TTC549 (cell line): Measurements from ENCODE around the gene KRT7.

Source experiments
- FAIRE-seq: peaks from 2 replicates; lab custom pipeline; 2012; peaks lifted over from hg19 to GRCh38; lab: Jason Lieb, UNC

Gene KRT7

DNA sequence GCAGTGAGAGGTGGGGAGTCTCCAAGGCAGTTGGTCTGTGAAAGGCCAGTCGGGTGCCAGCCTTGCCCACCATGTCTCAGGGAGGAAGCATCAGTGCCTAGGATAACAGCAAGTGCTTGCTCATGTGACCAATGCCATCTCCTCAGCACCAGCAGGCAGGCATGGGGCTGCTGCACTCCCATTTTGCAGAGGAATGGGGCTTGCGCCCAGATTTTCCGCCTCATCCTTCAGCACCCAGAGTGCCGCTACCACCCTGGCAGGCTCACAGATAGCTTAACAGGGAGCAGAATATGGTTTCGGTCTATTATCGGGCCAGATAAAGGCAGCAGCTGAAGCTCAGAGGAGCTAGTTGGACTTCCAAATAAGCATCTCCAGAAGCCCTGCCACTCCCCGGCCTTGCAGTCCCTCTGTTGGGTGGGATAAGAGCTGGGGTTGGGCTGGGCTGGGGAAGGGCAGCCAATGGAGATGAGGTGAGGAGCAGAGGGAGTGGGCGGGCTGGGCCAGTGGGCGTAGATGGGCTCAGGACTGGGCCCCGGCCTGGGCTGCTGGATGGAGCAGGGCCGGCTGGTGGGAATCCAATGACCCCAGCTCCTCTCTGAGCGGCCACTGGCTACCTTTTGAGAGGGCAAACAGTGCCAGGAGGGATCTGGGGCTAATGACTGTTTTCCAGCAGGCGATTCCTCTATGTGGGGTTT is 32.8 kb upstream of the KRT7 start:
- no peak for FAIRE-seq

GRCh38 chr12:52200781-52201450 is 32.1 kb upstream of the KRT7 start:
- FAIRE-seq: no peak

DNA sequence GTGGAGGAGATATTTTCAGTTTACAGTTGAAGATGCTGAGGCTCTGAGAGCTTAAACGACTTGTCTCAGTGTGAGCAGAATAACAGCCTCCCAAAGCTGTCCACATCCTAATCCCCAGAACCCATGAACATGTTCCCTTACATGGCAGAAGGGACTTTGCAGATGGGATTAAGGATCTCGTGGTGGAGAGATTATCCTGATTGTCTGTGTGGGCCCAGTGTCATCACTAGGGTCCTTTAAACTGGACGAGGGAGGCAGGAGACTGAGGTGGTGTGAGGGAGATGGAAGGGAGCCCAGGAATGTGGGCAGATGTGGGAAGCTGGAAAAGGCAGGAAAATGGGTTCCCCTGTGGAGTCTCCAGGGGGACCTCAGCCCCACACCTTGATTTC is 31.6 kb upstream of the KRT7 start:
- FAIRE-seq: no peak

GRCh38 chr12:52202361-52203078 is 30.5 kb upstream of the KRT7 start:
- no peak for FAIRE-seq

DNA sequence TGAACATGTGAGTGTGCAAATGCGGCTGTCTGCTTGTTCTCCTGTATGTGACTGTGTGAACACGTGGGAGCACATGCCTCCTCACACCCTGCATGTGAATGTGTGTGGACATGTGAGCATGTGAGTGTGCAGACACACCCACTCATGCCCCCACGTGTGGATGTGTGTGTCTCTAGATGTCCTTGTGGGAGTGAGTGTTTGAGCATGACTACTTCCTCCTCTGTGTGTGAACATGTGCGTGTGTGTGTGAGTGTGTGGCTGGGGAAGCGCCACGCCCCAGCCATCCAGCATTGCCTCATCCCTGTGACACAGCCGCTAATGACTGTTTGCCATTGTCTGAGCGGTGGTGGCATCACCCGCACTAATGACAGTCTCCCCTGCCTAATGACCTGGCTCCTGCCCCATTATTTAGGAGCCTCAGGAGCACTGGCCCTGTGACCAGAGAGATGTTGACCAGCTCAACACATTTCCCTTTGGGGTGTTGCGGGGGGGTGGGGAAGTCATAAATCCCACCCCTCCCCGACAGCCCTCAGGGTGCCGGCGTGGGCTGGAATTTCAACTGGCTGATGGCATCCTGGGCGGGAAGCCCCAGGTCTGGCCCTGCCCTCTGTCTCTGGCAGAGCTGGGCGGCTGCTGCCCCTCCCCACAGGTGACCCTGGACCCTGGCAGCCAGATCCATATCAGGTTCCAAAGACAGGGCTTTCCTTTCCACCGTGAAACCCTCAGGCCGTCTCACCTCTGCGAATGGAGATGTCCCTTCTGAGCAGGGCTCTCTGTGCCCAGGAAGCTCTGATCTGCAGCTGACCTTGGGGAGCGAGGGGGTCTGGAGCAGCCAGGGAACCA is 29.7 kb upstream of the KRT7 start:
- no peak for FAIRE-seq

GRCh38 chr12:52204095-52204930 is 28.7 kb upstream of the KRT7 start:
- no peak for FAIRE-seq

DNA sequence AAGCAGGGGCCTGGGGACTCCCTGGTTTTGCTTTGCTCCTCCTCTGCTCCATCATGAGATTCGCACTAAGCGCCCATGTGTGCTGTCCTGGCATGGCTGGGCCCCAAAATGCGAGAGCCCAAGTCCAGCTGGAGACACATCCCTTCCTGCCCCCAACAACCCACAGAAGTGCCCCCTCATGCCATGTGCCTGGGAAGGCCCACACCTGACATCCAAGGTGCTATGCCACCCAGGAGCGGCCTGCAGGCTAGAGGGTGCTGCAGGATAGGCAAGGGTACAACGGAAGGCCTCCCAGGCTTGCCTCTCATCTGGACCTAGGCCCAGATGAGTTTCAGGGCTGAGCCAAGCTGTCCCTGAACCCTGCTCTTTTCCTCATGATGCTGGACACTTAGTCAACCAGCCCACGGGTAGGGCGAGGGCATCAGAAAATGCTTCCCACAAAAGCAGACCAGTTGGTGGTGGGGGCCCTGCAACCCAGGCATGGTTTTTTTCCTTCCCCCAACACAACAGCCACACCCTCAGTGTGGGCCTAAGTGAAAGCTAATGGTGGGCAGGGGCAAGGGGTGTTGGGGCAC is 28.0 kb upstream of the KRT7 start:
- no peak for FAIRE-seq

DNA sequence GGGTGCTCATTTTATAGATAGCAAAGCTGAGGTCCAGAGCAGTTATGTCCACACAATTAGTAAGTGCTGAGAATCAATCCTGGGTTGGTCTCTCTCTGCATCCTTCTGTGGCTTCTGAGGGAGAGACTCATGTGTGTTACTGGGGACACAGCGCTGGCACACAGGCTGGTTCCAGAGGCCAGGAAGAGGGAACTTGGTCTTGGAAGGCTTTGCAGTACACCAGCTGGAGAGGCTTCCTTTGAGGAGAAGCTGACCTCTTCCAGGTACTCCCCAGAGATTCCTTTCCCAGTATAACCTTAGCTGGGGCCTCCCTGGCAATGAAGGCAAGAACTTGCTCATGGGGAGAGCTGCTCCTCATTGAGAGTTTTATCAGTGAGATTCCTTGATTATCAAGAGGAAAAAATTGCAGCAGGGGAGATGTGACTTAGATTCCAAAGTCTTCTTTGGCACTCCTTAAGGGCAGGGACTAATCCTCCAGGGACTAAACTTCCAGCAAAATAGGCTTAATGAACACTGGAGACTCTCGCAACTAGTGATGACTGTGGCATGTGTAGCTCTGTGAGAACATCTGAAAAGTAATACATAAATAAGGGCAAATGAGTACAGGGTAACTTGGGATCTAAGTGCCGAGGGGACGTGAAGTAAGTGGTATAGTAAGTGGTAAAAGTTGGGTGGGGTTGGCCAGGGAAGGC is 27.3 kb upstream of the KRT7 start:
- FAIRE-seq: no peak

DNA sequence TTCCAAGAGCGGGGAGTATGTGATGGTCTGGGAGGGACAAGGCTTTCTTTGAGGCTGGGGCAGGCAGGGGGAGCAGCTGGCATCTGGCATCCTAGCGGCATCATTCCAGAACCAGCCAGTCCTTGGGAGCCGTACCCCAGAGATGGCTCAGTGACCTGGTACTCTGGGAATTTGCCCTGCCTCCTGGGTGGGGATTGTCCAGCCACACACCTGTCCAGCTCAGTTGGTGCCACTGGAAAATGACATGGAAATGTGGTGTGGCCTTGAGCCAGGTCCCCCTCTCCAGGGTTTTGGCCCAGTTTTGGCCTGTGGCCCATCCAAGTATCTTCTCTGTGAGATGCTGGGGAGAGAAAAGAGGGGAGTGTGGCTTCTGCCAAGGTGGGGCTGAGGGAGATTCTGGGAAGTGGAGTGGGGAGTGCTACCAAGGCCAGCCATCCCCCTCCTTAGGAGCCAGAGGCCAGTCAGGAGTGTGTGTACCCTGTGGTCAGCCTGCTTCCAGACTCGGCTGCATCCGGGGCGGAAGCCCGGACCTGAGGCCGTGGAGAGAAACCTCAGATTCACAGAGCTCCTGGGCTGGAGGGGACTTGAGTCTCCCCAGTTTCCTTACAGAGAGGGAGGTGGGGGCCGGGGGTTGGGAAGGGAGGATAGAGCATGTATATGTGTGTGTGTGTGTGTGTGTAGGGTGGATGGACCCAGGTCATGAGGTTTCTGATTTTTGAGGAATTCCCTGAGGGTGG is 26.6 kb upstream of the KRT7 start:
- no peak for FAIRE-seq

GRCh38 chr12:52207106-52207505 is 25.9 kb upstream of the KRT7 start:
- no peak for FAIRE-seq

DNA sequence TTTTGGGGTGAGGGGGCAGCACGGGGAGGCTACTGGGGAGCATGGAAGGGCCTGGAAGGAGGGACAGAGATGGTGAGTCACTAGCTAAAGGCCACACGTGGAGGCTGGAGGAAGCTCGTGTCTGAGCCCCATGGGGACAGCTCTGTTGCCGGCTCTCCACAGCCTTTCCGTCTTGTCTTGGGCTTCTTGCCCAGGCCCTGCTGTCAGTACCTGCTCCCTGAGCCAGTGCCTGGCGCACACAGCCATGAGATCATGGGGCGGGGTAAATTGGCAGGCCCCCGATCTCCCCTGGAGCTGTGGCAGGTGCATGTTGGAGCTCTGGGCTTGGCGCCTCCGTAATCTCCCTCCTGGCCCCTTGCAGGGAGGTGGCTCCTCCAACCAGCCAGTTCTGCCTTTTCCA is 25.1 kb upstream of the KRT7 start:
- FAIRE-seq: no peak

DNA sequence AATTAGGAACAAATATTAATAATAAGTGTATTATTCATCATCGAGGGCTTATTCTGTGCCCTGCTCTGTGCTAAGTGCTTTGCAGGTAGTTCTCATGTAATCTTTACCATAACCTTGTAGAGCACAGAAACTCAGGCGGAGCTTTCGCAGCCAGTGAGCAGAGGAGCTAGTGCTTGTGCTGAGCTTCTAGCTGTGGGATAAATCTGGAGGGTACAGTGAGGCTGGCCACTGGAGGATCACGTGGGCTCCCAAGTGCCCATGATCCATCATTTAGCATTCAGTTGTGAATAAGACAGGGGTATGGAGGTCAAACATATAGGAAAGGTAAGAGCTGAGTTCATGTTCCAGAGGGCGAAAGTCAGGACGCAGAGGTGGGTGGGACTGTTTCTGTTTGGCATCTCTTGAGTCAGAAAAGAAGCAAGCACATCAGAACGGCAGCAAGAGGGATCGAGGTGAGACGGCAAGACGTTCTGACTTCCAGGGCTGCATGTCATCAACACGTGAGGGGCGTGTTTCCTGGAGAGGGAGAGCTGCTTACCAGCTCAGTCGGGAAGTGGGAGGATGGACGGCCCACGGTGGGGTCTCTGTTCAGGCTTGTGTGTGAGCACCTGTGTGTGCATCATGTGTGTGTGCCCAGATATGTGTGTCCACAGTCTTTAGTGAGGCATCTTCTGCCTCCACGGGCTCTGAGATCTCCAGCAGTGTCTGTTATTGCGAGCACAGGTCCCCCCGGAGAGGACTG is 24.4 kb upstream of the KRT7 start:
- FAIRE-seq: no peak

- no peak for FAIRE-seq
Measured at GRCh38 chr12:52209321-52209720, 23.7 kb upstream of the KRT7 start.

DNA sequence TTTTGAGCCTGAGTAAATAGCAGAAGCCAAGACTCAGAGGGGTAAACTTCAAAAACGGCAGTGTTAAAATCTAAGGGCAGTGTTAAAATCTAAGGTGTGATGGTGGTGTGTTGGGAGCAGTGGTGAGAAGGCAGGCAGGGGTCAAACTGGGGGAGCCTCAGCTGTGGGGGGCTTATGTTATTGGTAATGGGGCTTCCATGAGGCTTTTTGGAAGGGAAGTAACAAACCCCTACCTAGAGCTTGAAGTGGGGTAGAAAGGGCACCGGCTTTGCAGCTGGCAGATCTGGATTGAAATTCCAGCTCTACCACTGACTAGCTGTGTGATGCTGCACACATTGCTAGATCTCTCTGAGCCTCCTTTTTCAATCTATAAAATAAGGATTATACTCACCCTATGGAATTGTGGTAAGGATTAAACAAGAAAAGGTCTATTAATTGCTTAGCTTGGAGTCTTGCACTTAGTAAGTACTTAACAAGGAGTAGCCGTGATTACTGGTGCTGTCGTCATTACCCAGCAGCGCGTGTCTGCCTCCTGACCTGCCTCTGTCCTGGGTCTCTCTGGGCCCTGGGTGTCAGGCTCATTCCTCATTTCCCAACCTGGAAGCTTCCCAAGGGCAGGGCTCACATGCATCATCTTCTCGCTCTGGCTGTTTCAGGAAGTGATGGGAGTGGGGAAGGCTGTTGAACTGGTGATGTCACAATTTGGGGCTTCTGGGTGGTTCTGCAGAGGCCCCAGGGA is 22.7 kb upstream of the KRT7 start:
- FAIRE-seq: no peak

DNA sequence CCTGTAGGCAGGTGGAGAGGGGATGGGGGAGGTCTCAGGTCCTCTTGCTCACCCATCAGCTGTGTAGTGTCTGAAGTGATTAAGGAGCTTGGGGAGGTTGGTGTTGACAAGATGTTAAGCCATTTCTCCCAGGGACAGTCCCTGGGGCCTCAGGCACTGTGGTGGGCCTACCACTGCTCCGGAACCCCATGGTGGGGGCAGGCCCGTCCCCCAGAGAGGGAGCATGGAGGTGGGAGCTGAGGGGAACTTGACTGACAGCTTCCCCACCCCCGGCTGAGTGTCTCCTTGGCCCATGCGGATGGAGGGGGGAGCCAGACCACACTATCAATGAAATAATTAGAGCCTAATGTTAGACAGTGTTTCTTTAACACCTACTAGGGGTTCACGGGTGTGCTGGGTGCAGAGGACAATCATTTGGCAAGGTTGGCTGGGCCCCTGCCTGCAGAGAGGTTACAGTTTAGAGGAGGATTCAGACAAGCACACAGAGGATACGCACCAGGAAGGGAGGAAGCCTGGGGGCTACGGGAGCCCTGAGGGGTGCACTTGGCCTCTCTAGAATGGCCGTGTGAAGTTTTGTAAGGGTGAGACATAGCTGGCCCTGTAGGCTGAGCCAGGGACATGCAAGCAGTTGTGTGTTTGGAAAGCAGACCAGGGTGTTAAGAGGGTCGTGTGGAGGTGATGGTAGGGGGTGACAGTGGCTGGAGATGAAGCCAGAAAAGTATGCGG is 22.0 kb upstream of the KRT7 start:
- FAIRE-seq: no peak

DNA sequence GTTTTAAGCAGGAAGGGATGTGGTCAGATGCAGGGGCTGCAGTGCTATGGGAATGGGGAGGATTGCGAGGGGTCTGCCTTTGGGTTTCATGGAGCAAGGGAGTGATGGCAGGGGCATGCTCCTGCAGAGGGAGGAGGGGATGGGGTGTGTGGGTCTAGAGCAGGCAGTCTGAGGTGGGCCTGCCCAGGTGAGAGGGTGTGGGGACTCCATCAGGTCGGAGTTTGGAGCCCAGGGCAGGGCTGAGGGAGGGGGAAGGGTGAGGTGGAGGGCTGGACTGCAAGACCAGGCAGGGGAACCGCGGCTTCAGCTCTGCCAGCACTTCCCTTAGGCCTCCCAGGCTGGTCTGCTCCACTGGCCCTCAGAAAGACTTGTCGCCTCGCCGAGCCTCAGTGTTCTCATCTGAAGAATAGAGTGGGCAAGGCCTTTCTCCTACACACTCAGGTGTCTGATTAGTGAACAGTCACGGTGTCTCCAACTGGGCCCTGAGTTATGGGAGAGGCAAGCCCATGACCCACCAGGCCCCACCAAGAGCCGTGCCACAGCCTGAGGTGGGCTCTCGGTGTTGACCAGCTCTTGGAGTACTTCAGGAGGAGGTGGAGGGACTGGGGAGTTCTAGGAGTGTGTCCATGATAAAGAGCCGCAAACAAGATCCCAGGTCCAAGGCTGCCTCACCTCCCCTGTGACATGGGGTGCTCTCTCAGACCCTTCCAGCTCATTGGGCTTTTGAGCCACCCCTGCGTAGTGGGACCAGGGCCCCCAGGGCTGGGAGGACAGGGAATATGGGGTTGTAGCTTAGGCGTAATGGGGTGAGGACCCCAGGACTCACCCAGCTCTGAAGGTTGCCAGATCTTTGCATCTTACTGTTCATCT is 21.1 kb upstream of the KRT7 start:
- no peak for FAIRE-seq
